Dedifferentiated amniotic fluid mesenchymal stem cell (primary cell): ENCODE measurements around the gene PCYT1A.
"Not testable (repeated sequence)": the region's sequence is repeated elsewhere in the genome, so short reads cannot be mapped to it uniquely, and the experiment has no call there.

ENCODE experiments used
- DNase-seq: peaks from one replicate; pipeline ENCODE4 v3.0.0-alpha.2; 2016; ENCODE audit errors: extremely low spot score

Gene PCYT1A

GRCh38 chr3:196287440-196288140, at the start of gene PCYT1A:
Gene PCYT1A (minus strand): TSS chr3:196287726. CDS start chr3:196270531, 17,195 bp downstream.
- DNase-seq: peak; percentile 94

- DNase-seq: no peak
Measured at GRCh38 chr3:196336319-196337145, 49.0 kb upstream of the PCYT1A start.

- DNase-seq: no peak
Measured at GRCh38 chr3:196335503-196335948, 48.0 kb upstream of the PCYT1A start.

GRCh38 chr3:196334982-196335381, 47.5 kb upstream of the PCYT1A start:
- no peak for DNase-seq

- DNase-seq: no peak
Measured at GRCh38 chr3:196332168-196332567, 44.6 kb upstream of the PCYT1A start.

- no peak for DNase-seq
Measured at GRCh38 chr3:196327405-196327804, 39.9 kb upstream of the PCYT1A start.

GRCh38 chr3:196326936-196327335, 39.4 kb upstream of the PCYT1A start:
- no peak for DNase-seq

GRCh38 chr3:196323691-196324090, 36.2 kb upstream of the PCYT1A start:
- DNase-seq: no peak

GRCh38 chr3:196323016-196323415, 35.5 kb upstream of the PCYT1A start:
- no peak for DNase-seq

- no peak for DNase-seq
Measured at GRCh38 chr3:196321162-196321561, 33.6 kb upstream of the PCYT1A start.

- DNase-seq: no peak
Measured at GRCh38 chr3:196320137-196320536, 32.6 kb upstream of the PCYT1A start.

- peak; percentile 83 for DNase-seq
Measured at GRCh38 chr3:196317687-196318467, 30.4 kb upstream of the PCYT1A start, which contains the start of gene DYNLT2B. Gene DYNLT2B (minus strand): TSS chr3:196318240. CDS start chr3:196318152, 88 bp downstream.

- DNase-seq: not testable (repeated sequence)
Measured at GRCh38 chr3:196316799-196317686, 29.5 kb upstream of the PCYT1A start.

GRCh38 chr3:196315821-196316220, 28.3 kb upstream of the PCYT1A start:
- no peak for DNase-seq

GRCh38 chr3:196314597-196314996, 27.1 kb upstream of the PCYT1A start:
- DNase-seq: no peak

GRCh38 chr3:196314086-196314485, 26.6 kb upstream of the PCYT1A start:
- not testable (repeated sequence) for DNase-seq

GRCh38 chr3:196302960-196303359, 15.4 kb upstream of the PCYT1A start:
- not testable (repeated sequence) for DNase-seq

GRCh38 chr3:196302551-196302950, 15.0 kb upstream of the PCYT1A start:
- not testable (repeated sequence) for DNase-seq

- no peak for DNase-seq
Measured at GRCh38 chr3:196298521-196298920, 11.0 kb upstream of the PCYT1A start.

GRCh38 chr3:196292286-196292923, 4.9 kb upstream of the PCYT1A start:
- no peak for DNase-seq

- DNase-seq: no peak
Measured at GRCh38 chr3:196288141-196288460, 575 bp upstream of the PCYT1A start.
